Jurkat, Clone E6-1 (cell line): ENCODE data around the gene PRG3.
"Not testable (repeated sequence)": the region's sequence is repeated elsewhere in the genome, so short reads cannot be mapped to it uniquely, and the experiment has no call there.

Experiments used
- DNase-seq: peaks from one replicate; pipeline ENCODE4 v3.0.0-alpha.2; 2011; ENCODE audit warnings: low read depth, low spot score
- H3K4me3 ChIP-seq: 2 replicates; pipeline ENCODE4 v1.5.1; 2011; ENCODE audit warnings: mild to moderate bottlenecking, low read length, control low read depth, moderate library complexity

Gene PRG3

GRCh38 chr11:57410287-57410686, 29.3 kb upstream of the PRG3 start:
- DNase-seq = no peak
- H3K4me3 ChIP-seq = no peak overlapping the region

DNA sequence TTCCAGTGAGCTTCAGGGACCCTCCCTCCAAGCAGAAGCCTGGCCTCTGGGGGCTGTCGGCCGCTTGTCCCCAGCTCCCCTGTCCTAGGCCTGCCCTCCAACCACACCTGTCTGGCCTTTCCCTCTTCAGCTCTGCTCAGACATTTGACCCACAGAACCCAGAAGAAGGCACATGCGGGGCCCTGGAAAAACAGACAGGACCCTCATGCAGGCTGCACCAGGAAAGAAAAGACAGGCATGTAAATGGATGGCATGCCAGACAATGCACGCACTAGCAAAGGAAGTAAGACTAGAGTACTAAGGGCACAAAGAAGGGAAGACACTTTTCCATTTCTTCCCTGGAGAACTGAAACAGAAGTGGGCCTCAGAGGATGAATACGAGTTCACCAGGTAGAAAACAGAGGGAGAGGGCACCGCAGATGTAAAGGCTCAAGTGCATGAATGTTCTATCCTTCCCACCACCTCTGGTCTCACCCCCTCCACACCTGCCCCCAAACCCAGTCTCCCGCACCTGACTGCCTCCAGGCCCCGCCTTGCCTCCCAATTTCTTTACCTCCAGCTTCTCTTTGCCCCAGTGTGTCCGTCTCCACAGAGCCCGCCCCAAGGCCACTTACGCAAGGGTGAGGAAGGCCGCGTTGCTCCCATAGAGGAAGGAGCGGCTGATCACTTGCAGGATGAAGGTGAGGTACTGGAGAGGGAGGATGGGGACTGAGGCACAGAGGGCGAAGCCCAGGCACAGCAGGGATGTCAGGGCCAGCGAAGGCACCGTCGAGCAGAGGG, 28.6 kb upstream of the PRG3 start:
- no peak overlapping the region for H3K4me3 ChIP-seq
- no peak for DNase-seq

DNA sequence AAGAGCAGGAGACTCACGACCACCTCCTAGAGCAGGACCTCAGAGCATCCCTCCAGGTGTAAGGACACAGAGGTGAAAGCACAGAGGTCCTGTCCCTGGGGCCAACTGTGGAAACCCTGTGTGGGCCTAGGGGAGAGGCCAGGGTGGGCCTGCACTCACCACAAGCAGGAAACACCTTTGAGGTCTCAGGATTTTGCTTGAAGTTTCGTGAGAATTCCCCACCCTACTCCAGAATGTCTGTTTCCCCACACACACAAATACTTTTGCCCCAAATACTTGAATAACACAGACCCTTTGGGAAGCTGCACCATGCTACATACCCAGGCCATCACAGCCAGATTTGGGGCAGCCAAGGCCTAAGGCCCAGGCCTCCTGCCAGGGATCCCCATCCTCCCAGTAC, 27.8 kb upstream of the PRG3 start:
- H3K4me3 ChIP-seq = no peak overlapping the region
- no peak for DNase-seq

- no peak overlapping the region for H3K4me3 ChIP-seq
- no peak for DNase-seq
These were observed 27.1 kb upstream of the PRG3 start for GRCh38 chr11:57407941-57408475.

DNA sequence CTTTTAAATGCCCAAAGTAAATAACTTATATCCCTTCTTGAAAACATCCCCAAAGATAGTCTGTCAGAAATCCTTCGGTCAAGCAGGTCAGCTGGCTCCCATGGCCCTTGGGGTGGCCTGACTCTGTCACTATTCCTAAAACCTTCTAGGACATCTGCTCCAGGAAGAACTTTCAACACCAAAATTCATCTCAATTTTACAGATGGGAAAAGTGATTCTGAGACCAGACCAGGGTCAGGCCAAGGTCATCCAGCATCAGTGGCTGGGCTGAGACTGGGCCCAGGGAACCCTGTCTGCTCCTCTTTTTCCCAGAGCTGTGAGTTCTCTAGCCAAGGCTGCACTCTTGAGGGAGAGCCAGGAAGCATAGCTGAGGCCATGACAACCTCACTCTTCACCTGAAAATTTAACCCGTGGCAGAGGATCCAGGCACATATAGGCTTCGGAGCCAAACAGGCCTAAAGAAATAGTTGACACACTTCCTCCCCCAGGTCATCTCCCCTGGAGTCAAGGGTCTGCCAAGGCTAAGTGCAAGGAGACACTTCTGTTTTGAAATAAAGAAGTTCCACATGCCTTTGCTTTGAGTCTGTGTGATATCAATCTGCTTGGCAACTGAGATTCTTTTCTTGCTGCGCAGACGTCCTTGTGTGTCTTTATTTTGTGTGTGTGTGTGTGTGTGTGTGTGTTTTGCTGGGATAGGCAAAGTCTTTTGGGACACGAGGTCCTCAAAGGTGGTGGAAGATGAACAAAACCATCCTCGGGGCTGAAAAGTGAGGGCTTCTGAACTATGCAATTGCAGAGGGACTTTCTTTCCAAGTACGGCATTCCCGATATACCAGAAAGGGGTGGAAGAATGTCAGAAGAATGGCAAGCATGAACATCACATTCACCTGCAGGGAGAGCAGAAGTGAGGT, 26.3 kb upstream of the PRG3 start:
- H3K4me3 ChIP-seq = no peak overlapping the region
- DNase-seq = no peak

DNA sequence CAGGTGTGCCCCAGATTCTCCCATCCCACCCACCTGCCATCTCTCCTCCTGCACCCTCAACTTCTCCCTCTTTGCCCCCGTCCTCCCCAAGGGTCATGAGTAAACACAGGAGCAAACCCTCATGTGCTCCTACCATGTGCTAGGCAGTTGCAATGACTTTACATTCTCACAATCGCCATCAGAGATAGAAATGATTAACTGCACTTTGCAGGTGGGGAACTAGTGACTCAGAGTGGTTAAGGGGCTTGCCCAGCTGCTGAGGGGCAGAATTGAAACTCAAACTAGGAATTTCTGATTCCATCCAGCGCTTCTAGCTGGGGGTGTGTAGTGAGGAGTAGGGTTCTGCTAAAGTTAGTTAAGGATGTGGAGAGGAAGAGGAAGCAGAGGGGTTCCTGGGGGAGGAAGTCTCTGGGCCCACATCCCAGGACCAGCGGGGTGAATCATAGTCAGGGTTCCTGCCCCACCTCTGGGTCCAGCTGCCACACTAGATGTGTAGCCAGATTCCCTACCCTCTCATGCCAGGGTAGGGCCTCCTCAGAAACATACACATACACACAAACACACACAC, 25.5 kb upstream of the PRG3 start:
- no peak overlapping the region for H3K4me3 ChIP-seq
- DNase-seq = no peak

DNA sequence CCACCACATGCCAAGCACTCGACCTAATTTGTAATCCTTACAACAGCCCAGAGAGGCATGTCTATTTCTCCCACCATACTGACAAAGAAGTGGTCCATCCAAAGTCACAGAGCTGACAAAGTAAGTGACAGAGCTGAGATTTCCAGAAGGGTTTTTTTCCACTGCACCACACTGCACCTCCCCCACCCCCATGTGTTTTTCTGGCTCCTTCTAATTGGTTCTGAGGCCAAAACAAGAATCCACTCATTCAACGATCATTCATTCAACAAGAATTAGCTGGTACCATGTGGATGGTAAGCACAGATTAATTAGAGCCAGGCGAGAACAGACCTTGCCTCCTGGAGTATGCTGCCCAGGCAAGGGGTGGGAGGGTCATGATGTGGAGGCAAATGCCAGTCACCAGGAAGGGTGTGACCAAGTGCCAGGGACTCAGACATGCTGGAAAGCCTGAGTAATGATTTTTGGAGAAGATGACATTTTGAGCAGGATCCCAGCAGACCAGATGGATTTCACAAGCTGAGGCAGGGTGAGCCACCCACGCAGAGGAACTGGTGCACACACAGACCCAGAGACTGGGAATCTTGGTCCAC, 24.4 kb upstream of the PRG3 start:
- no peak for DNase-seq
- no peak overlapping the region for H3K4me3 ChIP-seq

DNA sequence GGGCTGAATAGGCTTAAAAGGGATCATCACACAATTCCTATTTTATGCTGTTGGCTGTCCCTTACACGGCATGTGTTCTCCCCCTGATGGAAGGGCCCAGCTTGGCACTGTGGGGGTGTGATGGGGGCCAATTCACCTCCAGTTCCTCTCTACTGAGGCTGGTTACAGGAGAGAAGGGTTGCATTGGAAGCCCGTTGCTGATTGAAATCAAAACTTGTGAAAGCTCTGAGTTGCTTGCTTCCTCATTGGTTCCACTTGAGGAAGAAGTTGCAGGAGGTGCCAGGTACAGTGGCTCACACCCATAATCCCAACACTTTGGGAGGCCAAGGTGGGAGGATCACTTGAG, 22.8 kb upstream of the PRG3 start:
- no peak for DNase-seq
- no peak overlapping the region for H3K4me3 ChIP-seq

DNA sequence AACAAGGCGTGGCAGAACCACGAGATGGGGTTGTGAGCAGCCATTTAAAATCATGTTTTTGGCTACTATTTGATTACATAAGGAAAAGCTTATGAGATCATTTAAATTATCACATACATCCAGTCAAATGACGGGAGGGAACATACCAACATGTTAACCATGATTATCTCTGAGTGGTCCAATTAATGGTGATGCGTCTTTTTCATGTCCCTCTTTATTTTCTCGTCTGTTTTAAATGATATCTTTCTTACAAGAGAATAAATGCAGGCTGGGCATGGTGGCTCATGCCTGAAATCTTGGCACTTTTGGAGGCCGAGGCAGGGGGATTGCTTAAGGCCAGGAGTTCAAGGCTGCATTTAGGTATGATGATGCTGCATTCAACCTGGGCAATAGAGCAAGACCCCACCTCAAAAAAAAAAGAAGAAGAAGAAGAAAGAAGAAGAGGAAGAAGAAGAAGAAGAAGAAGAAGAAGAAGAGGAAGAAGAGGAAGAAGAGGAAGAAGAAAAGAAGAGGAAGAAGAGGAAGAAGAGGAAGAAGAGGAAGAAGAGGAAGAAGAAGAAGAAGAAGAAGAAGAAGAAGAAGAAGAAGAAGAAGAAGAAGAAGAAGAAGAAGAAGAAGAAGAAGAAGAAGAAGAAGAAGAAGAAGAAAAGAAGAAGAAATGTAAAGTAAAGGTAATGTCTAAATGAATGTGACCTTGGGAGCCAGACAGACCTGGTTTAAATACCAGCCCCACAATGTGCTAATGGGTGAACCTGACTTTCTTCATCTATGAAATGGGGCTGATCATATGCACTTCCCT, 22.3 kb upstream of the PRG3 start:
- not testable (repeated sequence) for DNase-seq, H3K4me3 ChIP-seq

GRCh38 chr11:57402188-57403002, 21.4 kb upstream of the PRG3 start:
- DNase-seq = no peak
- H3K4me3 ChIP-seq = no peak overlapping the region

- H3K4me3 ChIP-seq = no peak overlapping the region
- DNase-seq = no peak
These were observed 19.1 kb upstream of the PRG3 start for GRCh38 chr11:57399972-57400578.

- no peak overlapping the region for H3K4me3 ChIP-seq
- no peak for DNase-seq
These were observed 18.3 kb upstream of the PRG3 start for GRCh38 chr11:57399221-57399620.

DNA sequence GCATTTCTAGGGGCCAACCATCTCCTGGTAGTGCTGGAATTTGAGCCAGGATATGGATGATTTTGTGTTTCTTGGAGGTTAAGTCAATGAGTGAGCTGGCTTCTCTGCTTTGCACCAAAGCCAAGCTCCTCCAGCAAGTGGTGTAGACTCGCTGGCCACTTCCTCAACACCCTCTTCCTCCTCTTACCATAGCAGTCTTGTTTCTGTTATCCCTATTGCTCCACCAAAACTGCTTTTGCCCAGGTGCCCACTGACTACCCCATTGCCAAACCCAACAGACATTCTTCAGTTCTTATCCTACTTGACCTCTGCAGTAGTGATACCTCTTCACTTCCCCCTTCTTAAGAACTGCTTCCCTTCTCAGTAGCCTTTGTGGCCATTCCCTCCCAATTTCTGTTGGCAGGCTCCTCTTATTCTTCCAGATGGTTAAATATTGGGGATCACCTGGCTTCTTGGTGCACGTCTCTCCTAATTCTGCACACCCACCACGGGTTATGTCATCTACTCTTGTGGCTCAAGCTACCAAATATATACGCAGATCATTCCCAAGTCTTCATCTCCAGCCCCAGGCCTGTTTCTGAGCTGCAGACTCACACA, 16.5 kb upstream of the PRG3 start:
- no peak overlapping the region for H3K4me3 ChIP-seq
- no peak for DNase-seq

- no peak overlapping the region for H3K4me3 ChIP-seq
These were observed 15.8 kb upstream of the PRG3 start for GRCh38 chr11:57396744-57397143.

DNA sequence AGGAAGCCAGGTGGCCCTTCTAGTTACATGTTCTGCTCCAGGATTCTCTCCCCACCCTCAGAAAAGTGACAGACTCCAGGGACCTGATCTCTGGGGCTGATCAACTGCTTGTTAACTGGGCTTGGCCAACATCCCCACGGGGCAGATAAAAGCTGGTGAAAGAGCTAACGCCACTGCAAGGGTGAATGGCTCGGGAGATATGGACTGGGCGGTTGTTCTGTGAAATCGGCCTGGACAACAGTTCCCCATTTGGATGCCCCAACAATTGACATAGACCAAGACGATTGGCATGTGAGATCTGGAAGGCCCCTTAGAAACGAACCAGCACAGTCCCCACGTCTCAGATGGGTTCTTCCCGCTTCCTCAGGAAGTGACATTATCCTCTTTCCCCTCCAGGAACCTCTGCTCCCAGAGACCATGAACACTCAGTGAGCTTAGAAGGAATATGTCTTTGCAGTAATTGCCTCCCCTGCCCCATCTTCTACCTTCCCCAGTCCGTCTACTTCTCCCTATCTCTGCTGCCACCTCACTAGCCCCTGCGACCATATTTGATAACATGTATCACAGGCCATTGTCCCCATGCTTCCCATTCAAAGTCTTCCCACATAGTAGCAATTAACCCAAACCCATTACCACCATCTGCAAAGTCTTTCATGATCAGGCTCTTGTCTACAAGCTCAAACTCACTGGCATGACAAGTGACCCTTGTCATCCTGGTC, 15.1 kb upstream of the PRG3 start:
- no peak for DNase-seq

More at GRCh38 chr11:57396744-57397143, 15.8 kb upstream of the PRG3 start:
- no peak for DNase-seq

DNA sequence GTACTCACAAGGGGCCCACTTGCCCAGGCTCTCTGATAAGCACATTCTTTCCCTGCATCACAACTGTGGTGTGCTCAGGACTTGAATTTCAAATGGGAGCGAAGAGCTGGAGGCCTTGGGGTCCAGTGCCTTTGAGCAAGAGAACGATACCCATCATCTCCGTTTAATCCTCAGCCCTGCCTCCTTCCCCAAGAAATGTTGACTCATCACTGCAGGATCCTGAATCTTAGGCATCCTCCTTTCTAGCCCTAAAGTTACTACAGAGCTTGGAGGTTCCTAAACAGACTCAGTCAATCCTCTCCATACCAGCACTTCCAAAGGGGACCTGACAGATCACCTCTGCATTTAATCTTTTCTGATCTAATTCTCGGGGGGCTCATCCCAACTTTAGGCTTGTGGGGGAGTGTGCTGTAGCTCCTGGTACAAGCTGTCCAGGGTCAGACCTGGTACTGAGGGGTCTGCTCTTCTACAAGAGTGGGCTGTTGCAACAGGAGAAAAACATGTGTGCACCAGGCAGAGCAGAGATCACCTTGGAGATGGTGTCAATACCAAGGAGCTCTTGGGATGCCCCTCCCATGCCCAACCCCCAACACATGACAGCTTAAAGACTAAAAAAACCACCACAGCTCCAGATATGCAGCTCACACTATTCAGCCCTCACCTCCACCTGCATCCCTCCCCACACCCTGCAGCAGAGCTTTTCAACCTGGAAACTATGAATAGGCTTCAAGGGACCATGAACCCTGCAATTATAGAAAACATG, 13.4 kb upstream of the PRG3 start:
- no peak for DNase-seq
- no peak overlapping the region for H3K4me3 ChIP-seq

More for the DNA sequence above, 15.1 kb upstream of the PRG3 start:
- H3K4me3 ChIP-seq = no peak overlapping the region
